Neural cell (in vitro differentiated cells): Measurements from ENCODE around the gene SLC2A2.

Experiments used
- EP300 ChIP-seq: fragments of 450-650 bp; conservative IDR thresholded peaks from 2 replicates; pipeline ENCODE4 v1.6.1; 2014; ENCODE audit warnings: antibody characterized with exemption, mild to moderate bottlenecking, moderate library complexity; ENCODE audit not compliant: poor library complexity, severe bottlenecking
- EZH2 ChIP-seq: fragments of 200-600, 300-800 bp; shearing (Covaris generic), sonication (generic); IDR thresholded peaks from 2 replicates; pipeline ENCODE4 v1.6.1; 2014; ENCODE audit warnings: antibody characterized with exemption, low read length, borderline replicate concordance, mild to moderate bottlenecking; ENCODE audit not compliant: insufficient read depth, poor library complexity, severe bottlenecking
- MXI1 ChIP-seq: fragments of 450-650 bp; conservative IDR thresholded peaks from 2 replicates; pipeline ENCODE4 v1.6.1; 2014; ENCODE audit warnings: antibody characterized with exemption, mild to moderate bottlenecking; ENCODE audit not compliant: poor library complexity, severe bottlenecking
- POLR2AphosphoS5 ChIP-seq: IDR thresholded peaks from 2 replicates; pipeline ENCODE4 v1.6.1; 2012
- RAD21 ChIP-seq: fragments of 450-650 bp; conservative IDR thresholded peaks from 2 replicates; pipeline ENCODE4 v1.6.1; 2014; ENCODE audit warnings: antibody characterized with exemption, mild to moderate bottlenecking, moderate library complexity
- TAF1 ChIP-seq: IDR thresholded peaks from 2 replicates; pipeline ENCODE4 v1.6.1; 2012; ENCODE audit warnings: low read depth
- TF ChIP-seq, protein P1 (sequence below): fragments of 450-650 bp; IDR thresholded peaks from 2 replicates; pipeline ENCODE4 v1.5.1; 2014; ENCODE audit warnings: antibody characterized with exemption, mild to moderate bottlenecking, moderate library complexity; ENCODE audit not compliant: poor library complexity, severe bottlenecking

DNA sequence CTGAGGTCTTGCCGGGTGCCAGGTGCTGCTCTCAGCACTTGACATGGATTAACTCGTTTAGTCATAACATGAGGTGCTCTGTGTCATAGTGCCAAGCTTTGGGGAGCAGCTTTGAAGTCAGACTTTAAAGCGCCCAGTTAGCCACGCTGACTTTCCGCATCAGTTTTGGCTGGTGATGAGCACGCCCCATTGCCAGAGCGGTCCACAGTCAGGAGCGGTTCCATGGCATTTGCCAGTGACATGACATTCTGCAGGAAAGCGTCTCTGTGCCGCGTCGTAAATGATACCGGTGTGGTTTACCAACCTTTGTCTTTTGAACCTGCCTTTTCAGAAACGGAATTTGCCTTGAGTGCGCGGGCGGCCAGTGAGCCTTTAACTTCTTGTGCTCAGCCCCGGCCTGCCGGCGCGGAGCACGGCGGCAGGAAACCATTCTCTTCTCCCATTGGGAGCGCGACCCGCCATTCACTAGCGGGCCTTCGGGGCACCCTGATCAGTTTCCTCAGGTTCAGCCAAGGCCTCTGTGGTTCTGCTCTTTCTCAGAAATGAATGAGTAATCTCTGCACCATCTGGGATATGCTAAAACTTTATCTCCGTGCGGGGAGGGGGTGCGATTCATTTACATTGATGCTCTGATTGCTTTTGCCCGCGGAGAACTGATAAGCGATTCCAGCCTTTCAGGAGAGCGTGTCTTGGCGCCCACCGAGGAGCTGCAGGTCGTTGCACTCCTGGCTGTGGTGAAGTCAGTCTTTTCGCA is 1.7 kb upstream of the SLC2A2 start:
- TF ChIP-seq MXI1 (no peak), POLR2AphosphoS5 (no peak), EP300 (no peak), EZH2 (no peak), TAF1 (no peak), RAD21 (no peak)
- TF ChIP-seq, protein P1, sequence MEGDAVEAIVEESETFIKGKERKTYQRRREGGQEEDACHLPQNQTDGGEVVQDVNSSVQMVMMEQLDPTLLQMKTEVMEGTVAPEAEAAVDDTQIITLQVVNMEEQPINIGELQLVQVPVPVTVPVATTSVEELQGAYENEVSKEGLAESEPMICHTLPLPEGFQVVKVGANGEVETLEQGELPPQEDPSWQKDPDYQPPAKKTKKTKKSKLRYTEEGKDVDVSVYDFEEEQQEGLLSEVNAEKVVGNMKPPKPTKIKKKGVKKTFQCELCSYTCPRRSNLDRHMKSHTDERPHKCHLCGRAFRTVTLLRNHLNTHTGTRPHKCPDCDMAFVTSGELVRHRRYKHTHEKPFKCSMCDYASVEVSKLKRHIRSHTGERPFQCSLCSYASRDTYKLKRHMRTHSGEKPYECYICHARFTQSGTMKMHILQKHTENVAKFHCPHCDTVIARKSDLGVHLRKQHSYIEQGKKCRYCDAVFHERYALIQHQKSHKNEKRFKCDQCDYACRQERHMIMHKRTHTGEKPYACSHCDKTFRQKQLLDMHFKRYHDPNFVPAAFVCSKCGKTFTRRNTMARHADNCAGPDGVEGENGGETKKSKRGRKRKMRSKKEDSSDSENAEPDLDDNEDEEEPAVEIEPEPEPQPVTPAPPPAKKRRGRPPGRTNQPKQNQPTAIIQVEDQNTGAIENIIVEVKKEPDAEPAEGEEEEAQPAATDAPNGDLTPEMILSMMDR = no peak
